HG02840 (cell line): ENCODE measurements around the gene ZNF157.

Source experiments
- ATAC-seq: cut with Tn5 transposase; IDR thresholded peaks from one replicate; pipeline ENCODE4 v1.9.1; 2021; ENCODE audit warnings: mild to moderate bottlenecking, moderate library complexity, moderate number of reproducible peaks; ENCODE audit not compliant: unreplicated experiment, low FRiP score

ZNF157 gene

DNA sequence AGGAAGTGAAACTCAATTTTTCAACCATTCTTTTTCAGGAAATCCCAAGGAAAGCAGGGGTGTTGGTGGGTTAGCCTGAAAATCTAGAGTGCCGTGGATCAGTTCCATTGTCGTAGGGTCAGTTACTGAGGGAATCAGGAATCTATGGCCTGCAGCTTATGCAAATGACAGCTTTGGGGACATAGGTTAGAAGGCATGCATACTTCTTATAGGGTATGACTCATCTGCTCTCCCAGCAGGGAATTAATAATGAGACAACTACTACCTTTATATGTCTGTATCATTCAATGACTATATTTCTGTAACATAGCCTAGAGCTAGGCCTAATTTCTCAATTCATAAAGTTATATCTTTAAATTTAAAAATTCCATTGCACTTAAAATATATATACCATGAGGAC is 76.1 kb downstream of the ZNF157 start:
- ATAC-seq, result no peak

DNA sequence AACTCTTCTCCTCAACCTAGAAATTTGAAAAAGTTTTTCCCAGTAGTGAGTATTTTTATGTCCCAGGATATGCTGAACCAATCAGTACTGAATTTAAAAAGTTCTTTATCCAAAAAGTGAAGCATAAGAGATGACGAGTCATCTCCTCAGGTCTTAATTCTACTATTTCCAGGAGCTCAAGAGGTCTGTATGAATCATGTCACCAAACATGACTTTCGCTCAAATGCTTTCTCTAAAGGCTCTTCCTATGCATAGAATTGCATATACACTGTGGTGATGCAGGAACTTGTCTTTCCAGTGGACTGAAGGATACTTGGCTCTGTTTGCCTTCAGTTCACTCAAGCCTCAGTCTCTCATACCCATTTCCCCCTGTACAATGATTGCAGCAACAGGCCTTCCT is 76.6 kb downstream of the ZNF157 start:
- no peak for ATAC-seq

GRCh38 chrX:47447607-47448006 is 77.2 kb downstream of the ZNF157 start:
- no peak for ATAC-seq

GRCh38 chrX:47448165-47448806 is 77.9 kb downstream of the ZNF157 start:
- no peak for ATAC-seq

- ATAC-seq, result no peak
These were observed 81.7 kb downstream of the ZNF157 start for GRCh38 chrX:47452112-47452511.

DNA sequence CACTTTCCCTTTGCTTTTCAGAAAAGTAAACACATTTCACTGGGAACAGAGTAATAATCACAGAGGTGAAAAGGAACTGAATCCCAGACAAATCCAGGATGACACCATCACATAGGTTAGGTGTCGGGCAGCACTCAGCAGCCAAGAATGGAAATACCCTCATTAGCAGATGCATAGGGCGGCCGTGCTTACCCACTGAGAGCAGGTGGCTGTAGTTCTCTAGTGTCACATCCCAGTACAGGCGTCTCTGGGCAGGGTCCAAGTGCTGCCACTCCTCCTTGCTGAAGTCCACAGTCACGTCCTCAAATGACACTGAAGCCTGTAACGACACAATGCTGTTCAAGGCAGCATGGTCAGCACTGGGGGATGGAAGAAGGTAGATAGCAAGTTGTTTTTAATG is 85.7 kb downstream of the ZNF157 start:
- no peak for ATAC-seq

- no peak for ATAC-seq
These were observed 88.2 kb downstream of the ZNF157 start for GRCh38 chrX:47458528-47458927.

- no peak for ATAC-seq
These were observed 90.2 kb downstream of the ZNF157 start for GRCh38 chrX:47460561-47460960.
